GM12878 (cell line): Measurements from ENCODE around the gene ANKRD55. TPM values are rescaled to one million over a fixed set of nuclear protein-coding genes. Genes with fewer than 3 reads are reported as not detected.

ENCODE experiments used
- BCL11A ChIP-seq: IDR thresholded peaks from 2 replicates; pipeline ENCODE4 v1.6.1; 2011; ENCODE audit warnings: low read depth, low read length
- JUNB ChIP-seq: IDR thresholded peaks from 2 replicates; pipeline ENCODE4 v1.6.1; 2016; ENCODE audit warnings: antibody characterized with exemption, mild to moderate bottlenecking
- KDM1A ChIP-seq: fragments of 200-600 bp; sonication (generic); IDR thresholded peaks from 2 replicates; pipeline ENCODE4 v1.6.1; 2016; ENCODE audit warnings: borderline replicate concordance
- MYB ChIP-seq: fragments of 150-350 bp; IDR thresholded peaks from 2 replicates; pipeline ENCODE4 v1.6.1; 2014; ENCODE audit warnings: mild to moderate bottlenecking, low read depth, low read length, borderline replicate concordance
- NFIC ChIP-seq: IDR thresholded peaks from 2 replicates; pipeline ENCODE4 v1.6.1; 2012; ENCODE audit warnings: low read depth, mild to moderate bottlenecking, inconsistent platforms, low read length, moderate library complexity
- RFX5 ChIP-seq: IDR thresholded peaks from 2 replicates; pipeline ENCODE4 v1.6.1; 2011; ENCODE audit warnings: low read depth, low read length, improper control_type of control experiment
- RUNX3 ChIP-seq: IDR thresholded peaks from 2 replicates; pipeline ENCODE4 v1.6.1; 2012; ENCODE audit warnings: low read length, inconsistent platforms
- SIX5 ChIP-seq: IDR thresholded peaks from 2 replicates; pipeline ENCODE4 v1.6.1; 2011; ENCODE audit warnings: mild to moderate bottlenecking, low read depth, low read length, moderate library complexity; ENCODE audit not compliant: severe bottlenecking
- ZNF622 ChIP-seq: fragments of 450-650 bp; IDR thresholded peaks from 2 replicates; pipeline ENCODE4 v1.6.1; 2017; ENCODE audit warnings: mild to moderate bottlenecking, inconsistent platforms
- polyA plus RNA-seq, 11 experiments: library from polyadenylated mRNA; depleted of rRNA in 4 of 11; unstranded in 6 of 11; stranded (reverse) in 5 of 11; fragments of >200 nt; fragmentation: Nextera tagmentation in 4 of 11; fragmentation: Illumina TruSeq in 1 of 11; extraction: Ambion mirVana in 4 of 11; extraction: Trizol in 1 of 11; gene quantifications; 1 replicate in 1 of 11; 2 replicates in 10 of 11; pipeline versions ENCODE4 v1.2.1 to v1.2.3, GENCODE V29; 2011 to 2016; ENCODE audit warnings: inconsistent platforms in 2 of 11, missing spikeins in 2 of 11, low read depth in 1 of 11
- total RNA-seq, 4 experiments: library from RNA; depleted of rRNA in 3 of 4; stranded (reverse); fragments of >200 nt in 3 of 4; fragmentation: Illumina TruSeq in 1 of 4; extraction: Trizol in 1 of 4; gene quantifications; 2 replicates each; pipeline versions ENCODE4 v1.2.1 to v1.2.3, GENCODE V29; 2013 to 2021
- TF ChIP-seq, protein P1 (sequence below): IDR thresholded peaks from 2 replicates; pipeline ENCODE4 v1.6.1; 2012; ENCODE audit warnings: low read depth, low read length, improper control_type of control experiment
- TF ChIP-seq, protein P2 (sequence below): fragments of 450-650 bp; IDR thresholded peaks from 2 replicates; pipeline ENCODE4 v1.6.1; 2016; ENCODE audit warnings: mild to moderate bottlenecking, moderate library complexity, borderline replicate concordance
- TF ChIP-seq, protein P3 (sequence below): IDR thresholded peaks from 2 replicates; pipeline ENCODE4 v1.6.1; 2012; ENCODE audit warnings: mild to moderate bottlenecking, low read depth, low read length

The ANKRD55 gene
- total and polyA plus RNA-seq, 10 of the 15 experiments (the other 5 are each of a cell fraction or from before 2014, with no cell fraction given) = 0.04 TPM; not detected in 9

DNA sequence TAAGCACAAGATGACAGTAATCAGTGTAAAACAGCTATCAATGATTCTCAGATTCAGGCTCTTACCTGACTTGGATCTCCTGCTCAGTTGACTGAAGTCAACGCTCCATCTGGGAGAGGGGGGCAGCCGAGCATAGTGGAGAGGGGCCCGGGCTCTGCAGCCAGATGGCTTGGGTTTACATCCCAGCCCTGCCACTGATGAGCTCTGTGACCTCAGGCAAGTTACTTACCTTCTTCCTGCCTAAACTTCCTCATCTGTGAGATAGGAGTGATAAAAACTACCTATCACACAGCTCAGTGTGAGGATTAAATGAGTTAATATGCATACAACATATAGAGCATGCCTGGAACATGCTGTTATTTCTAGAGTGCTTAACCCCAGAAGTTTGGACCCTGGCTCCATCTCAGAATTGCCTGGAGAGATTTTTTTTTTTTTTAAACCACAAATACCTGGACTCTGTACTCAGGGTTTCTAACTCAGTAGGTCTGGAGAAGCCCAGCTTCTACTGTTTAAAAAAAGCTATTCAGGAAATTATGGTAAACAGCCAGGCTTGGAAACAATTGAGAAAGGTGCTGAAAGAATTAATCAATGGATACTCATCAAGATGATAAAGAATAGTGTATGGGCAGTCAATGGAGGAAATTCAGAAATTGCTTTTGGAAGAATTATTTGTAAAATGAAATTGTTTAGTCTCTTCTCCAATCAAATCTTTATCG lies 72.2 kb downstream of the ANKRD55 start (continued):
- TF ChIP-seq, protein P1, sequence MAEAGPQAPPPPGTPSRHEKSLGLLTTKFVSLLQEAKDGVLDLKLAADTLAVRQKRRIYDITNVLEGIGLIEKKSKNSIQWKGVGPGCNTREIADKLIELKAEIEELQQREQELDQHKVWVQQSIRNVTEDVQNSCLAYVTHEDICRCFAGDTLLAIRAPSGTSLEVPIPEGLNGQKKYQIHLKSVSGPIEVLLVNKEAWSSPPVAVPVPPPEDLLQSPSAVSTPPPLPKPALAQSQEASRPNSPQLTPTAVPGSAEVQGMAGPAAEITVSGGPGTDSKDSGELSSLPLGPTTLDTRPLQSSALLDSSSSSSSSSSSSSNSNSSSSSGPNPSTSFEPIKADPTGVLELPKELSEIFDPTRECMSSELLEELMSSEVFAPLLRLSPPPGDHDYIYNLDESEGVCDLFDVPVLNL = no peak
- TF ChIP-seq, protein P2, sequence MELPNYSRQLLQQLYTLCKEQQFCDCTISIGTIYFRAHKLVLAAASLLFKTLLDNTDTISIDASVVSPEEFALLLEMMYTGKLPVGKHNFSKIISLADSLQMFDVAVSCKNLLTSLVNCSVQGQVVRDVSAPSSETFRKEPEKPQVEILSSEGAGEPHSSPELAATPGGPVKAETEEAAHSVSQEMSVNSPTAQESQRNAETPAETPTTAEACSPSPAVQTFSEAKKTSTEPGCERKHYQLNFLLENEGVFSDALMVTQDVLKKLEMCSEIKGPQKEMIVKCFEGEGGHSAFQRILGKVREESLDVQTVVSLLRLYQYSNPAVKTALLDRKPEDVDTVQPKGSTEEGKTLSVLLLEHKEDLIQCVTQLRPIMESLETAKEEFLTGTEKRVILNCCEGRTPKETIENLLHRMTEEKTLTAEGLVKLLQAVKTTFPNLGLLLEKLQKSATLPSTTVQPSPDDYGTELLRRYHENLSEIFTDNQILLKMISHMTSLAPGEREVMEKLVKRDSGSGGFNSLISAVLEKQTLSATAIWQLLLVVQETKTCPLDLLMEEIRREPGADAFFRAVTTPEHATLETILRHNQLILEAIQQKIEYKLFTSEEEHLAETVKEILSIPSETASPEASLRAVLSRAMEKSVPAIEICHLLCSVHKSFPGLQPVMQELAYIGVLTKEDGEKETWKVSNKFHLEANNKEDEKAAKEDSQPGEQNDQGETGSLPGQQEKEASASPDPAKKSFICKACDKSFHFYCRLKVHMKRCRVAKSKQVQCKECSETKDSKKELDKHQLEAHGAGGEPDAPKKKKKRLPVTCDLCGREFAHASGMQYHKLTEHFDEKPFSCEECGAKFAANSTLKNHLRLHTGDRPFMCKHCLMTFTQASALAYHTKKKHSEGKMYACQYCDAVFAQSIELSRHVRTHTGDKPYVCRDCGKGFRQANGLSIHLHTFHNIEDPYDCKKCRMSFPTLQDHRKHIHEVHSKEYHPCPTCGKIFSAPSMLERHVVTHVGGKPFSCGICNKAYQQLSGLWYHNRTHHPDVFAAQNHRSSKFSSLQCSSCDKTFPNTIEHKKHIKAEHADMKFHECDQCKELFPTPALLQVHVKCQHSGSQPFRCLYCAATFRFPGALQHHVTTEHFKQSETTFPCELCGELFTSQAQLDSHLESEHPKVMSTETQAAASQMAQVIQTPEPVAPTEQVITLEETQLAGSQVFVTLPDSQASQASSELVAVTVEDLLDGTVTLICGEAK = no peak
- TF ChIP-seq, protein P3, sequence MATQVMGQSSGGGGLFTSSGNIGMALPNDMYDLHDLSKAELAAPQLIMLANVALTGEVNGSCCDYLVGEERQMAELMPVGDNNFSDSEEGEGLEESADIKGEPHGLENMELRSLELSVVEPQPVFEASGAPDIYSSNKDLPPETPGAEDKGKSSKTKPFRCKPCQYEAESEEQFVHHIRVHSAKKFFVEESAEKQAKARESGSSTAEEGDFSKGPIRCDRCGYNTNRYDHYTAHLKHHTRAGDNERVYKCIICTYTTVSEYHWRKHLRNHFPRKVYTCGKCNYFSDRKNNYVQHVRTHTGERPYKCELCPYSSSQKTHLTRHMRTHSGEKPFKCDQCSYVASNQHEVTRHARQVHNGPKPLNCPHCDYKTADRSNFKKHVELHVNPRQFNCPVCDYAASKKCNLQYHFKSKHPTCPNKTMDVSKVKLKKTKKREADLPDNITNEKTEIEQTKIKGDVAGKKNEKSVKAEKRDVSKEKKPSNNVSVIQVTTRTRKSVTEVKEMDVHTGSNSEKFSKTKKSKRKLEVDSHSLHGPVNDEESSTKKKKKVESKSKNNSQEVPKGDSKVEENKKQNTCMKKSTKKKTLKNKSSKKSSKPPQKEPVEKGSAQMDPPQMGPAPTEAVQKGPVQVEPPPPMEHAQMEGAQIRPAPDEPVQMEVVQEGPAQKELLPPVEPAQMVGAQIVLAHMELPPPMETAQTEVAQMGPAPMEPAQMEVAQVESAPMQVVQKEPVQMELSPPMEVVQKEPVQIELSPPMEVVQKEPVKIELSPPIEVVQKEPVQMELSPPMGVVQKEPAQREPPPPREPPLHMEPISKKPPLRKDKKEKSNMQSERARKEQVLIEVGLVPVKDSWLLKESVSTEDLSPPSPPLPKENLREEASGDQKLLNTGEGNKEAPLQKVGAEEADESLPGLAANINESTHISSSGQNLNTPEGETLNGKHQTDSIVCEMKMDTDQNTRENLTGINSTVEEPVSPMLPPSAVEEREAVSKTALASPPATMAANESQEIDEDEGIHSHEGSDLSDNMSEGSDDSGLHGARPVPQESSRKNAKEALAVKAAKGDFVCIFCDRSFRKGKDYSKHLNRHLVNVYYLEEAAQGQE = no peak
- TF ChIP-seq SIX5 (no peak), JUNB (no peak), KDM1A (no peak), ZNF622 (no peak), BCL11A (no peak), RFX5 (no peak), NFIC (no peak), RUNX3 (no peak), MYB (no peak)
